Omental fat pad (tissue), 4 donors: ENCODE data around the gene AFF3. TPM values are rescaled to one million over a fixed set of nuclear protein-coding genes. Genes with fewer than 3 reads are reported as not detected.

ENCODE experiments used
- ATAC-seq: fragments of 150-250 bp; one replicate; pipeline ENCODE4 v1.9.1; 2016; ENCODE audit warnings: mild to moderate bottlenecking, moderate library complexity; ENCODE audit not compliant: low FRiP score
- DNase-seq: peaks from one replicate; pipeline ENCODE4 v3.0.0-alpha.2; 2019; ENCODE audit warnings: low spot score
- total RNA-seq, 4 donors: library from RNA; depleted of rRNA; stranded (reverse); fragments of >200 nt; gene quantifications; one replicate each; pipeline ENCODE4 v1.1.0, GENCODE V29; 2016
- TF ChIP-seq, protein P1 (sequence below), 3 donors: fragments of 450-650 bp; IDR thresholded peaks; one replicate each; pipeline ENCODE4 v1.5.1; 2016 to 2017; ENCODE audit warnings: antibody characterized with exemption in 3 of 3, mild to moderate bottlenecking in 3 of 3, moderate library complexity in 2 of 3

Gene AFF3
- total RNA-seq, 4 donors from 2014 or later = 1.4 to 6.0 (median 2.7) TPM

DNA sequence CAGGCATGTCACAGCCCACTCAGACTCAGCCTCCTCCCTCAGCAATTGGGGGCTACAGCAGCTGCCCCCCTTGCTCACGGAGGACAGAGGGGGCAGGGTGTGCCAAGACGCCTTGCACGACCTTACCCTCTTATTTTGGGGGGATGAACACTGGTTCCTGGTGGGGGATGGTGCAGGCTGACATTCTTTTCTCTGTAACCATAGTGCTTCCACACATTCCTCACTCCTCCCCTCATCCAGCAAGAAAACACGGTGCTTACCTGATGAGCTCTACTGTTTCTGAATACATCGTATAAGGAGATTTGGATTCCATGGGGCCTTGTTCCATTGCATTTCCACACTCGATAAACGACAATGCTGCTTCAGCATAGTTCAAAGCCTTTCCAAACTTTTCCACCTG lies 577.2 kb downstream of the AFF3 start:
- DNase-seq = no peak
- no peak for ATAC-seq
- TF ChIP-seq, protein P1, sequence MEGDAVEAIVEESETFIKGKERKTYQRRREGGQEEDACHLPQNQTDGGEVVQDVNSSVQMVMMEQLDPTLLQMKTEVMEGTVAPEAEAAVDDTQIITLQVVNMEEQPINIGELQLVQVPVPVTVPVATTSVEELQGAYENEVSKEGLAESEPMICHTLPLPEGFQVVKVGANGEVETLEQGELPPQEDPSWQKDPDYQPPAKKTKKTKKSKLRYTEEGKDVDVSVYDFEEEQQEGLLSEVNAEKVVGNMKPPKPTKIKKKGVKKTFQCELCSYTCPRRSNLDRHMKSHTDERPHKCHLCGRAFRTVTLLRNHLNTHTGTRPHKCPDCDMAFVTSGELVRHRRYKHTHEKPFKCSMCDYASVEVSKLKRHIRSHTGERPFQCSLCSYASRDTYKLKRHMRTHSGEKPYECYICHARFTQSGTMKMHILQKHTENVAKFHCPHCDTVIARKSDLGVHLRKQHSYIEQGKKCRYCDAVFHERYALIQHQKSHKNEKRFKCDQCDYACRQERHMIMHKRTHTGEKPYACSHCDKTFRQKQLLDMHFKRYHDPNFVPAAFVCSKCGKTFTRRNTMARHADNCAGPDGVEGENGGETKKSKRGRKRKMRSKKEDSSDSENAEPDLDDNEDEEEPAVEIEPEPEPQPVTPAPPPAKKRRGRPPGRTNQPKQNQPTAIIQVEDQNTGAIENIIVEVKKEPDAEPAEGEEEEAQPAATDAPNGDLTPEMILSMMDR (IDR thresholded peaks at IDR 0.05) = no peak

DNA sequence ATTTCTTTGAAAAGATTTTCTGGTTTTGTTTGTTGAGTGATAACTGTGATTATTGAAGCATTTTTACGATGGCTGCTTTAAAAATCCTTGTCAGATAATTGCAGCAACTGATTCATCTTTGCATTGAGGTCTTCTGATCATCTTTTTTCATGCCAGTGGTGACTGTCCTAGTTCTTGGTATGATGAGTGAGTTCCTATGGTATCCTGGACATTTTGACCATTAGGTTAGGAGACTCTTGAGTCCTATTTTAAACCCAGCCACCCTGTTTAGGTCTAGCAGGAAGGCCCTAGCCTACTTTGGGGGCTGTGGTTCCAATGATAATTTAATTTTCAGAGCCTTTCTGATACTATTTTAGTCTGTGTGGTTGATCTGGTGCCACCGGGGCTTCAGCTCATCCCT lies 579.9 kb downstream of the AFF3 start:
- ATAC-seq (no peak), DNase-seq (no peak)
- TF ChIP-seq, protein P1 (IDR thresholded peaks at IDR 0.05) = no peak

DNA sequence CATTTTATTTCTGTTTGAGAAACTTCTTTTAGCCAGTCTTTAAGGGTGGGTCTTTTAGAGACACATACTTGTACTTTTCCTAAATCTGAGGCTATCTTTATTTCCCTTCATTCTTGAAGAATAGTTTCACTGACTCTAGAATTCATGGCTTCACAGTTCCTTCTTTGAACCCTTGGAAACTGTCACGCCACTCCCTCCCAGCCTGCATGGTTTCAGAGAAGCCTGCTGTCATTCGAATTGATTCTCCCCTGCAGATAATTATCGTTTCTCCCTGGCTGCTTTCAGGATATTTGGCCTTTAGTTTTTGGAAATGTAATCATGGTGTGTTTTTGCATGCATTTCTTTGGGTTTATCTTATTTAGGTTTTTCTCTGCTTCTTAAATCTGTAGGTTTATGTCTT lies 580.6 kb downstream of the AFF3 start:
- DNase-seq = no peak
- no peak for ATAC-seq

DNA sequence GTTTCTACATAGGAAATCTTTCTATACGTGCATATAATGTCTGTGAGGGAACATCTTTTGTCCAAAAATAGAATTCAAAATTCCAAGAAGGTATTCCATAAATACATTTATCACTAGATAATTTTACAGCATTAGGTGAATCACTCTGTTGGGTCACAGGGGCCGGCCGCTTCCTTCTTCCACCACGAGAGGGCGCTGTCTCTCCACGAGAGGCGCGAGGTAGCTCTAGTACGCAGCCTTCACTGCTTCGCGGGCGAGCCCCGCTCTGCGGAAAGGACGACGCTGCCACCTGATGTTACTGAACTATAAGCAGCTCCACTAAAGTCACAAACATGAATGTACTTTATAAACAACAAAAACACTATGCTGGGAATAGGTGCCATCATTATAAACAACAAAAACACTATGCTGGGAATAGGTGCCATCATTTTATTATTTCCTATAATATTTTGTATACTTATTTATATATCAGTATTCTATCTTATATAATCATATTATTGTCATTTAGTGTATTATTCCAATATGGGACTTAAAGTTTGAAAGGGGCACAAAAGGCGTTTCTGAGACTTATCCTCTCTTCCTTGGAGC lies 583.2 kb downstream of the AFF3 start:
- ATAC-seq (peak; percentile 90), DNase-seq (peak; percentile 98)
- TF ChIP-seq, protein P1 (IDR thresholded peaks at IDR 0.05) = peak in 2 of 3 donors; percentile 77 to 97

More for the DNA sequence above, 580.6 kb downstream of the AFF3 start:
- TF ChIP-seq, protein P1 (IDR thresholded peaks at IDR 0.05) = no peak

DNA sequence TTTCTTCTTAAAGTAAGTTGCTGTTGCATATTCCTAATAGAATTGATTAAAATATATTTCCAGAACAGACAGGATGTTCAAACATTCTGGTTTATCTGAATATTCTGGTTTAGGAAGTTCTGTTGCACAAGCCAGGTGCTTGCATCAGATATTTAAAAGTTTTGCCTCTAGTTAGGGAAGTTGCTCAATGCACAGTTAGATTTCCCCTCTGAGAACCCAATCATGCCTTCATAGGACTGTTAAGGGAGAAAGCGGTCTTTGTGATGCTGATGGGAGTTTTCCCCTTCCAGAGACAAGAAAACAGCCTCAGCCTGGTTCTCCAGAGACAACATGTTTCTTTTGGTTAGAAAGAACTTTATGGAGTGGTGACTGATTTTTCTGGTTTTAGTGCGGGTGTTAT lies 587.0 kb downstream of the AFF3 start:
- DNase-seq (no peak), ATAC-seq (no peak)
- TF ChIP-seq, protein P1 (IDR thresholded peaks at IDR 0.05) = no peak

DNA sequence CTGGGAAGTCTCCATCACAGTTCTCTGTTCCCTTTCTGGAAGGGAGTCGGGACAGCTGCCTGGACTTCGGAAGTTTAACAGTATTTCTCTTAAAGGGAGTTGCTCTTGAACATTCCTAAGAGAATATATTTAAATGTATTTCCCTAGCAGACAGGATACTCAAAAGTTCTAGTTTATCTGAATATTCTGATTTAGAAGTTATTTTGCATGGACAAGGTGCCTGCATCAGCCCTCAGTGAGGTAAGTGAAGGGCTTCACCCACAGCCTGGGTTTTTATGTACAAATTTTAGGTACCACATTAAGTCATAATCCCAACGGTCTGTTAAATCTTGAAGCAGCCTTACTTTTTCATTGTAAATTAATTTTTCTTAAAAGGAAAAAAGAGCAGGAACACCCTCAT lies 587.5 kb downstream of the AFF3 start:
- DNase-seq = no peak
- TF ChIP-seq, protein P1 (IDR thresholded peaks at IDR 0.05) = no peak

DNA sequence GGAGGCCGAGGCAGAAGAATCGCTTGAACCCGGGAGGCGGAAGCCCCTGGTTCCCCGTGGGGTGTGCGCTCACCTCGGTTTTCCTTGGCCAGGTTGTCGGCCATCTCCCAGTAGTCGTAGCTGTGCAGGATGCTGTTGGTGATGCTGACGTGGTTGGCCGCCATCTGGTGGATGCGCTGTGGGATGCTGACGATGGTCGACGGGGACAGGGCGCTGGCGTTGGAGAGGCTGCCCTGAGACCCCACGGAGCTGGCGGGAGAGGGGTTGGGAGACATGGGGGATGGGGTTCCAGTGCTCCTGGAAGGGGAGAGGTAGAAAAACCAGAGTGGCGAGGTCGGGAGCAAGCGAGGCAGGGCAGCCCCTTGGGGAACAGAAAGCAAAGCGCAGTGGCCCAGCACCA lies 588.2 kb downstream of the AFF3 start:
- no peak for ATAC-seq
- TF ChIP-seq, protein P1 (IDR thresholded peaks at IDR 0.05) = no peak
- no peak for DNase-seq

More for the DNA sequence above, 587.5 kb downstream of the AFF3 start:
- no peak for ATAC-seq
